GM12878 (cell line): ENCODE results near the gene STPG1. TPM values are rescaled to one million over a fixed set of nuclear protein-coding genes. Genes with fewer than 3 reads are reported as not detected.

Experiments
- ATAC-seq: fragments of 200-7000 bp; cut with Tn5 transposase; 3 replicates; pipeline ENCODE4 v1.9.1; 2020; ENCODE audit warnings: mild to moderate bottlenecking, moderate library complexity
- BruUV-seq: library from RNA; stranded (reverse); fragments of 400-500 nt; replicated peaks from 2 replicates; lab custom pipeline; 2021; lab: Mats Ljungman, UMichigan
- CTCF ChIA-PET: fragments of 300-600 bp; sonication (Branson Sonifier 250); formaldehyde crosslinking; extraction: SDS; loops from one replicate; lab custom pipeline; 2021; ENCODE audit warnings: inconsistent platforms; lab: Yijun Ruan, JAX
- POLR2A ChIA-PET: fragments of 350-600 bp; formaldehyde crosslinking; extraction: SDS; loops from one replicate; lab custom pipeline; 2021; ENCODE audit warnings: inconsistent platforms; lab: Charles Lee
- RAD21 ChIA-PET: fragments of 300-600 bp; sonication (Branson Sonifier 250); formaldehyde crosslinking; loops from one replicate; lab custom pipeline; 2023; ENCODE audit warnings: antibody characterized with exemption; ENCODE audit not compliant: unreplicated experiment; lab: Charles Lee
- SMC1A ChIA-PET: fragments of 300-600 bp; sonication (Branson Sonifier 250); formaldehyde crosslinking; loops from one replicate; lab custom pipeline; 2023; ENCODE audit not compliant: unreplicated experiment, uncharacterized antibody; lab: Charles Lee
- DNase-seq: peaks from one replicate; pipeline ENCODE4 v3.0.0-alpha.2; 2011; ENCODE audit warnings: low read depth, low spot score
- FAIRE-seq: peaks from 3 replicates; lab custom pipeline; 2011; peaks lifted over from hg19 to GRCh38; lab: Jason Lieb, UNC
- H2AFZ ChIP-seq: 2 replicates; pipeline ENCODE4 v1.6.0; 2011; ENCODE audit warnings: low read depth, low read length, control low read depth; ENCODE audit not compliant: control insufficient read depth
- H3K27ac ChIP-seq: 2 replicates; pipeline ENCODE4 v1.5.1; 2011; ENCODE audit warnings: control low read depth; ENCODE audit not compliant: control insufficient read depth, insufficient read depth
- H3K27me3 ChIP-seq, 2 experiments: replicated peaks in 1 of 2; 2 replicates each; pipeline versions ENCODE4 v1.6.0 to v1.6.1; 2011; ENCODE audit warnings: low read length in 1 of 2; ENCODE audit not compliant: control insufficient read depth in 2 of 2, insufficient read depth in 2 of 2
- H3K36me3 ChIP-seq, 2 experiments: 2 replicates each; pipeline ENCODE4 v1.5.1; 2011; ENCODE audit warnings: low read length in 1 of 2; ENCODE audit not compliant: control insufficient read depth in 2 of 2, insufficient read depth in 2 of 2
- H3K4me1 ChIP-seq: 2 replicates; pipeline ENCODE4 v1.6.1; 2011; ENCODE audit warnings: mild to moderate bottlenecking, low read length, moderate library complexity, mixed read lengths; ENCODE audit not compliant: control insufficient read depth, insufficient read depth
- H3K4me2 ChIP-seq: 2 replicates; pipeline ENCODE4 v1.6.0; 2011; ENCODE audit warnings: control low read depth; ENCODE audit not compliant: control insufficient read depth, insufficient read depth
- H3K4me3 ChIP-seq: fragments of 200-600 bp; sonication (generic); 2 replicates; pipeline ENCODE4 v1.5.1; 2016
- H3K79me2 ChIP-seq: 2 replicates; pipeline ENCODE4 v1.6.0; 2011; ENCODE audit warnings: low read length; ENCODE audit not compliant: control insufficient read depth, insufficient read depth
- H3K9ac ChIP-seq: 2 replicates; pipeline ENCODE4 v1.8.0; 2011; ENCODE audit warnings: low read length, control low read depth, mixed read lengths; ENCODE audit not compliant: control insufficient read depth, insufficient read depth
- H3K9me3 ChIP-seq: replicated peaks from 3 replicates; pipeline ENCODE4 v1.5.1; 2011; ENCODE audit warnings: mild to moderate bottlenecking, low read length; ENCODE audit not compliant: control insufficient read depth, insufficient read depth
- H4K20me1 ChIP-seq: 2 replicates; pipeline ENCODE4 v1.6.0; 2011; ENCODE audit not compliant: control insufficient read depth, insufficient read depth
- ATF7 ChIP-seq: fragments of 450-650 bp; IDR thresholded peaks from 2 replicates; pipeline ENCODE4 v1.6.1; 2016; ENCODE audit warnings: low read depth, mild to moderate bottlenecking
- CHD4 ChIP-seq: fragments of 200-600 bp; sonication (generic); IDR thresholded peaks from 2 replicates; pipeline ENCODE4 v1.6.1; 2016; ENCODE audit warnings: mild to moderate bottlenecking
- JUNB ChIP-seq: IDR thresholded peaks from 2 replicates; pipeline ENCODE4 v1.6.1; 2016; ENCODE audit warnings: antibody characterized with exemption, mild to moderate bottlenecking
- KLF5 ChIP-seq: fragments of 450-650 bp; IDR thresholded peaks from 2 replicates; pipeline ENCODE4 v1.6.1; 2014; ENCODE audit warnings: mild to moderate bottlenecking; ENCODE audit not compliant: partially characterized antibody
- MEF2B ChIP-seq: fragments of 450-650 bp; IDR thresholded peaks from 2 replicates; pipeline ENCODE4 v1.6.1; 2018; ENCODE audit warnings: mild to moderate bottlenecking, moderate library complexity; ENCODE audit not compliant: partially characterized antibody, poor library complexity, severe bottlenecking
- MLLT1 ChIP-seq: fragments of 450-650 bp; IDR thresholded peaks from 2 replicates; pipeline ENCODE4 v1.6.1; 2016; ENCODE audit warnings: mild to moderate bottlenecking
- POU2F2 ChIP-seq: IDR thresholded peaks from 3 replicates; pipeline ENCODE4 v1.6.1; 2011; ENCODE audit warnings: low read depth, mild to moderate bottlenecking, low read length, borderline replicate concordance
- SMAD5 ChIP-seq: IDR thresholded peaks from 2 replicates; pipeline ENCODE4 v1.6.1; 2016; ENCODE audit warnings: antibody characterized with exemption, low read depth
- SMC3 ChIP-seq: IDR thresholded peaks from 2 replicates; pipeline ENCODE4 v1.6.1; 2011; ENCODE audit warnings: low read length, improper control_type of control experiment, borderline replicate concordance
- ZBTB4 ChIP-seq: fragments of 450-650 bp; formaldehyde crosslinking; IDR thresholded peaks from 2 replicates; pipeline ENCODE4 v1.4.0; 2022; ENCODE audit warnings: mild to moderate bottlenecking, moderate library complexity
- ZBTB40 ChIP-seq: fragments of 450-650 bp; IDR thresholded peaks from 2 replicates; pipeline ENCODE4 v1.6.1; 2016; ENCODE audit warnings: mild to moderate bottlenecking, moderate library complexity, borderline replicate concordance
- ZZZ3 ChIP-seq: IDR thresholded peaks from 2 replicates; pipeline ENCODE4 v1.6.1; 2011; ENCODE audit warnings: low read depth; ENCODE audit not compliant: control insufficient read depth, insufficient read length
- WGBS: methylation state at CpG from one replicate; pipeline ENCODE4 v1.1.6; 2016; ENCODE audit warnings: low lambda C conversion rate; ENCODE audit not compliant: insufficient replicate concordance, insufficient coverage; ENCODE audit errors: missing lambda C conversion rate; 5-methylcytosine and 5-hydroxymethylcytosine counted together
- in situ Hi-C: fragments of 300-500 bp; cut with MboI; formaldehyde crosslinking; loops from 9 replicates; pipeline ENCODE4 v1.14.3; 2018; ENCODE audit warnings: mixed read lengths
- intact Hi-C: fragments of 100-400 bp; cut with micrococcal nuclease; formaldehyde crosslinking; loops from one replicate; pipeline ENCODE4 v1.14.2; 2022; ENCODE audit not compliant: unreplicated experiment
- polyA plus RNA-seq, 11 experiments: library from polyadenylated mRNA; depleted of rRNA in 4 of 11; unstranded in 6 of 11; stranded (reverse) in 5 of 11; fragments of >200 nt; fragmentation: Nextera tagmentation in 4 of 11; fragmentation: Illumina TruSeq in 1 of 11; extraction: Ambion mirVana in 4 of 11; extraction: Trizol in 1 of 11; gene quantifications; 1 replicate in 1 of 11; 2 replicates in 10 of 11; pipeline versions ENCODE4 v1.2.1 to v1.2.3, GENCODE V29; 2011 to 2016; ENCODE audit warnings: inconsistent platforms in 2 of 11, missing spikeins in 2 of 11, low read depth in 1 of 11
- total RNA-seq, 4 experiments: library from RNA; depleted of rRNA in 3 of 4; stranded (reverse); fragments of >200 nt in 3 of 4; fragmentation: Illumina TruSeq in 1 of 4; extraction: Trizol in 1 of 4; gene quantifications; 2 replicates each; pipeline versions ENCODE4 v1.2.1 to v1.2.3, GENCODE V29; 2013 to 2021

STPG1 gene
- total and polyA plus RNA-seq, 10 of the 15 experiments (the other 5 are each of a cell fraction or from before 2014, with no cell fraction given) = 0.22 to 2.6 (median 0.73) TPM

- RAD21 ChIA-PET = no interaction called here
- intact Hi-C loops (no loop called here), in situ Hi-C loops (no loop called here)
- Histone ChIP-seq H3K4me2 (no peak overlapping the region), H3K9me3 (no peaks in the 10 kb centered on the region), H3K27ac (no peak overlapping the region), H3K9ac (no peak overlapping the region), H3K36me3 (no peaks in the 10 kb centered on the region), H3K79me2 (no peaks in the 10 kb centered on the region), H2AFZ (no peak overlapping the region), H3K27me3 (no peaks in the 10 kb centered on the region; a peak in 1 of 4 replicates), H3K4me1 (peaks cover 22% of the 10 kb centered on the region), H4K20me1 (no peaks in the 10 kb centered on the region), H3K4me3 (no peak overlapping the region)
- ATAC-seq = no peak
- CTCF ChIA-PET = no interaction called here
- no peak for FAIRE-seq
- POLR2A ChIA-PET = no interaction called here
- 89% methylated on average over 4 of the region's 4 CpGs for WGBS
- DNase-seq = no peak
- no TSS peak for BruUV-seq
- TF ChIP-seq SMC3 (no peak), POU2F2 (no peak), JUNB (no peak), MEF2B (no peak), ZBTB4 (CRISPR knock-in tag) (no peak), KLF5 (no peak), CHD4 (no peak), ZZZ3 (no peak), ZBTB40 (no peak), ATF7 (no peak), SMAD5 (no peak), MLLT1 (no peak)
- SMC1A ChIA-PET = no interaction called here
These were observed 43.8 kb downstream of the STPG1 start for GRCh38 chr1:24369801-24370200.
